ENCODE data around the gene HAX1. TPM values are rescaled to one million over a fixed set of nuclear protein-coding genes. Genes with fewer than 3 reads are reported as not detected.
"Not testable (repeated sequence)": the region's sequence is repeated elsewhere in the genome, so short reads cannot be mapped to it uniquely, and the experiment has no call there.

Gene HAX1
- polyA plus RNA-seq, 1 of the 3 experiments (the other 2 are of a cell fraction): 74.1 TPM

GRCh38 chr1:154276797-154277196, 4.4 kb downstream of the HAX1 start:
- Histone ChIP-seq H3K4me3 (ENCODE audit: low read depth in 2 of 2, low read length in 1 of 2) (no peak overlapping the region), H3K4me2 (no peak overlapping the region), H2AFZ (ENCODE audit: low read depth) (no peak overlapping the region), H3F3A (replicated peaks; ENCODE audit: insufficient read depth) (peaks cover 5% of the 10 kb centered on the region), H3K79me2 (ENCODE audit: insufficient read depth) (peaks cover 15% of the 10 kb centered on the region; the same call in 1 of the 2 replicates), H3K9ac (no peak overlapping the region), H3K9me3 (no peaks in the 10 kb centered on the region), H3K27me3 (ENCODE audit: insufficient read depth) (no peaks in the 10 kb centered on the region), H3K36me3 (replicated peaks in 1 of 2; ENCODE audit: control insufficient read depth in 1 of 2, insufficient read depth in 2 of 2, low read length in 1 of 2) (peaks cover 8 to 12% of the 10 kb centered on the region in 2 experiments), H3K9me2 (no peaks in the 10 kb centered on the region), H3K27ac (ENCODE audit: low read depth in 2 of 2, low read length in 1 of 2) (no peak overlapping the region), H3K4me1 (ENCODE audit: control insufficient read depth in 1 of 2, insufficient read depth in 2 of 2, low read depth in 1 of 2, low read length in 1 of 2) (peaks cover 0 to 9% of the 10 kb centered on the region in 2 experiments; a peak in 1 of 4 replicates), H4K20me1 (ENCODE audit: insufficient read depth) (no peaks in the 10 kb centered on the region)
- WGBS (ENCODE audit: low lambda C conversion rate): 75% methylated on average over 7 of the region's 7 CpGs
- peak; percentile 28 for DNase-seq
- TF ChIP-seq, protein P1, sequence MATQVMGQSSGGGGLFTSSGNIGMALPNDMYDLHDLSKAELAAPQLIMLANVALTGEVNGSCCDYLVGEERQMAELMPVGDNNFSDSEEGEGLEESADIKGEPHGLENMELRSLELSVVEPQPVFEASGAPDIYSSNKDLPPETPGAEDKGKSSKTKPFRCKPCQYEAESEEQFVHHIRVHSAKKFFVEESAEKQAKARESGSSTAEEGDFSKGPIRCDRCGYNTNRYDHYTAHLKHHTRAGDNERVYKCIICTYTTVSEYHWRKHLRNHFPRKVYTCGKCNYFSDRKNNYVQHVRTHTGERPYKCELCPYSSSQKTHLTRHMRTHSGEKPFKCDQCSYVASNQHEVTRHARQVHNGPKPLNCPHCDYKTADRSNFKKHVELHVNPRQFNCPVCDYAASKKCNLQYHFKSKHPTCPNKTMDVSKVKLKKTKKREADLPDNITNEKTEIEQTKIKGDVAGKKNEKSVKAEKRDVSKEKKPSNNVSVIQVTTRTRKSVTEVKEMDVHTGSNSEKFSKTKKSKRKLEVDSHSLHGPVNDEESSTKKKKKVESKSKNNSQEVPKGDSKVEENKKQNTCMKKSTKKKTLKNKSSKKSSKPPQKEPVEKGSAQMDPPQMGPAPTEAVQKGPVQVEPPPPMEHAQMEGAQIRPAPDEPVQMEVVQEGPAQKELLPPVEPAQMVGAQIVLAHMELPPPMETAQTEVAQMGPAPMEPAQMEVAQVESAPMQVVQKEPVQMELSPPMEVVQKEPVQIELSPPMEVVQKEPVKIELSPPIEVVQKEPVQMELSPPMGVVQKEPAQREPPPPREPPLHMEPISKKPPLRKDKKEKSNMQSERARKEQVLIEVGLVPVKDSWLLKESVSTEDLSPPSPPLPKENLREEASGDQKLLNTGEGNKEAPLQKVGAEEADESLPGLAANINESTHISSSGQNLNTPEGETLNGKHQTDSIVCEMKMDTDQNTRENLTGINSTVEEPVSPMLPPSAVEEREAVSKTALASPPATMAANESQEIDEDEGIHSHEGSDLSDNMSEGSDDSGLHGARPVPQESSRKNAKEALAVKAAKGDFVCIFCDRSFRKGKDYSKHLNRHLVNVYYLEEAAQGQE (IDR thresholded peaks at IDR 0.05; ENCODE audit: low read depth, low read length): no peak
- TF ChIP-seq POLR2AphosphoS5 (IDR thresholded peaks at IDR 0.05; ENCODE audit: low read depth, low read length): no peak
- TF ChIP-seq ELF1 (IDR thresholded peaks at IDR 0.05): no peak
- TF ChIP-seq YY1 (IDR thresholded peaks at IDR 0.05; ENCODE audit: low read depth): no peak
- TF ChIP-seq EP300 (IDR thresholded peaks at IDR 0.05; ENCODE audit: borderline replicate concordance in 1 of 2, low read depth in 1 of 2, low read length in 1 of 2): no peak
- TF ChIP-seq CTCF (IDR thresholded peaks at IDR 0.05): peak; percentile 48
- TF ChIP-seq SMC3 (IDR thresholded peaks at IDR 0.05; ENCODE audit: low read depth, low read length): peak; percentile 12; the same call in 1 of the 2 replicates
- no peak for TF ChIP-seq MAX (IDR thresholded peaks at IDR 0.05; ENCODE audit: low read depth)
- TF ChIP-seq, protein P2, sequence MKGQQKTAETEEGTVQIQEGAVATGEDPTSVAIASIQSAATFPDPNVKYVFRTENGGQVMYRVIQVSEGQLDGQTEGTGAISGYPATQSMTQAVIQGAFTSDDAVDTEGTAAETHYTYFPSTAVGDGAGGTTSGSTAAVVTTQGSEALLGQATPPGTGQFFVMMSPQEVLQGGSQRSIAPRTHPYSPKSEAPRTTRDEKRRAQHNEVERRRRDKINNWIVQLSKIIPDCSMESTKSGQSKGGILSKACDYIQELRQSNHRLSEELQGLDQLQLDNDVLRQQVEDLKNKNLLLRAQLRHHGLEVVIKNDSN (IDR thresholded peaks at IDR 0.05; ENCODE audit: borderline replicate concordance, low read depth): no peak
- TF ChIP-seq NFIC (IDR thresholded peaks at IDR 0.05; ENCODE audit: borderline replicate concordance): no peak
- TF ChIP-seq RAD21 (IDR thresholded peaks at IDR 0.05; ENCODE audit: low read length): peak; percentile 66
- no peak for TF ChIP-seq RXRA (IDR thresholded peaks at IDR 0.05; ENCODE audit: borderline replicate concordance, low read depth)
- ChIA-PET CTCF (interaction anchor here (0.6 to 2.1 kb wide), 12 partner anchors 9 to 212 kb away, joined by 3 to 28 read pairs (median 6); partner anchors contain the start of gene ATP8B2), POLR2A (interaction anchor here (0.6 kb wide), 1 partner anchor 28 kb away, joined by 3 read pairs; no protein-coding TSS in a partner anchor)

DNA sequence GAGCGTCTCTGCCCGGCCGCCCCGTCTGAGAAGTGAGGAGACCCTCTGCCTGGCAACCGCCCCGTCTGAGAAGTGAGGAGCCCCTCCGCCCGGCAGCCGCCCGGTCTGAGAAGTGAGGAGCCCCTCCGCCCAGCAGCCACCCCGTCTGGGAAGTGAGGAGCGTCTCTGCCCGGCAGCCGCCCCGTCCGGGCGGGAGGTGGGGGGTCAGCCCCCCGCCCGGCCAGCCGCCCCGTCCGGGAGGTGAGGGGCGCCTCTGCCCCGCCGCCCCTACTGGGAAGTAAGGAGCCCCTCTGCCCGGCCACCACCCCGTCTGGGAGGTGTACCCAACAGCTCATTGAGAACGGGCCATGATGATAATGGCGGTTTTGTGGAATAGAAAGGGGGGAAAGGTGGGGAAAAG, 15.2 kb downstream of the HAX1 start:
- H3K9me3 ChIP-seq; H3K27ac ChIP-seq (ENCODE audit: low read depth in 2 of 2, low read length in 1 of 2); H3K9ac ChIP-seq; H3F3A ChIP-seq (replicated peaks; ENCODE audit: insufficient read depth); H3K9me2 ChIP-seq; H3K4me3 ChIP-seq (ENCODE audit: low read depth in 2 of 2, low read length in 1 of 2); H3K4me1 ChIP-seq (ENCODE audit: control insufficient read depth in 1 of 2, insufficient read depth in 2 of 2, low read depth in 1 of 2, low read length in 1 of 2); H3K36me3 ChIP-seq (replicated peaks in 1 of 2; ENCODE audit: control insufficient read depth in 1 of 2, insufficient read depth in 2 of 2, low read length in 1 of 2); H3K4me2 ChIP-seq; CTCF ChIA-PET; H4K20me1 ChIP-seq (ENCODE audit: insufficient read depth); H2AFZ ChIP-seq (ENCODE audit: low read depth); H3K79me2 ChIP-seq (ENCODE audit: insufficient read depth); DNase-seq; POLR2A ChIA-PET; H3K27me3 ChIP-seq (ENCODE audit: insufficient read depth): not testable (repeated sequence)
- WGBS (ENCODE audit: low lambda C conversion rate): 61% methylated on average over 12 of the region's 30 CpGs

Data from SK-N-SH (cell line).